CD4-positive, alpha-beta T cell treated with Interleukin-1 beta for 1 hour (primary cell): ENCODE data around the gene ARHGAP26.
A peak's percentile ranks its signal among the peaks of the same experiment; 100 is the strongest.

Source experiments
- DNase-seq, 2 donors: peaks; one replicate each; pipeline ENCODE4 v3.0.0-alpha.2; 2020 to 2022

Gene ARHGAP26

GRCh38 chr5:142785206-142785605 is 15.0 kb downstream of the ARHGAP26 start:
- no peak for DNase-seq

GRCh38 chr5:142789206-142789605 is 19.0 kb downstream of the ARHGAP26 start:
- DNase-seq: no peak

- DNase-seq: no peak
Measured at GRCh38 chr5:142792012-142792864, 22.1 kb downstream of the ARHGAP26 start.

GRCh38 chr5:142792865-142793232 is 22.7 kb downstream of the ARHGAP26 start:
- no peak for DNase-seq

- DNase-seq: no peak
Measured at GRCh38 chr5:142794537-142794936, 24.4 kb downstream of the ARHGAP26 start.

- DNase-seq: peak in 1 of 2 donors; percentile 27
Measured at GRCh38 chr5:142795251-142795650, 25.1 kb downstream of the ARHGAP26 start.

GRCh38 chr5:142796492-142797109 is 26.4 kb downstream of the ARHGAP26 start:
- no peak for DNase-seq

- no peak for DNase-seq
Measured at GRCh38 chr5:142797420-142797819, 27.2 kb downstream of the ARHGAP26 start.

- DNase-seq: peak; percentile 51 to 71
Measured at GRCh38 chr5:142798099-142798770, 28.1 kb downstream of the ARHGAP26 start.

- peak; percentile 54 for DNase-seq
Measured at GRCh38 chr5:142800776-142801494, 30.8 kb downstream of the ARHGAP26 start.

- DNase-seq: no peak
Measured at GRCh38 chr5:142801495-142801871, 31.3 kb downstream of the ARHGAP26 start.

GRCh38 chr5:142803428-142804125 is 33.4 kb downstream of the ARHGAP26 start:
- DNase-seq: peak in 1 of 2 donors; percentile 71

GRCh38 chr5:142805339-142805738 is 35.2 kb downstream of the ARHGAP26 start:
- DNase-seq: no peak

- DNase-seq: no peak
Measured at GRCh38 chr5:142806841-142807267, 36.7 kb downstream of the ARHGAP26 start.

GRCh38 chr5:142807372-142807911 is 37.3 kb downstream of the ARHGAP26 start:
- peak in 1 of 2 donors; percentile 29 for DNase-seq

GRCh38 chr5:142808878-142809598 is 38.9 kb downstream of the ARHGAP26 start:
- DNase-seq: no peak

GRCh38 chr5:142810081-142810480 is 39.9 kb downstream of the ARHGAP26 start:
- no peak for DNase-seq

- no peak for DNase-seq
Measured at GRCh38 chr5:142810743-142811290, 40.6 kb downstream of the ARHGAP26 start.

- no peak for DNase-seq
Measured at GRCh38 chr5:142811866-142812557, 41.8 kb downstream of the ARHGAP26 start.

GRCh38 chr5:142813220-142813619 is 43.0 kb downstream of the ARHGAP26 start:
- no peak for DNase-seq
